SU-DHL-6 (cell line): Measurements from ENCODE around the gene FRRS1L.

ENCODE experiments used
- H2AFZ ChIP-seq: fragments of 200-600 bp; sonication (generic); 2 replicates; pipeline ENCODE4 v1.6.1; 2014; ENCODE audit warnings: low read depth, mild to moderate bottlenecking, moderate library complexity, mixed read lengths, antibody characterized with exemption, low read length; ENCODE audit not compliant: severe bottlenecking
- H3F3A ChIP-seq: fragments of 200-600 bp; shearing (Covaris generic); 2 replicates; pipeline ENCODE4 v1.6.0; 2016; ENCODE audit warnings: antibody characterized with exemption, mild to moderate bottlenecking; ENCODE audit not compliant: insufficient read depth
- H3K27ac ChIP-seq: fragments of 200-600 bp; sonication (generic); 2 replicates; pipeline ENCODE4 v1.5.1; 2016; ENCODE audit warnings: low read depth, mild to moderate bottlenecking, low read length, moderate library complexity, mixed read lengths
- H3K27me3 ChIP-seq: fragments of 200-600 bp; sonication (generic), shearing (Covaris generic); 2 replicates; pipeline ENCODE4 v1.6.0; 2014; ENCODE audit warnings: mild to moderate bottlenecking, low read length
- H3K36me3 ChIP-seq: fragments of 200-600 bp; sonication (generic); 2 replicates; pipeline ENCODE4 v1.6.1; 2014; ENCODE audit warnings: mild to moderate bottlenecking, low read length, mixed read lengths
- H3K4me2 ChIP-seq: fragments of 300-600, 200-600 bp; shearing (Covaris generic), sonication (generic); 2 replicates; pipeline ENCODE4 v1.6.0; 2014; ENCODE audit warnings: low read length, low read depth, mild to moderate bottlenecking; ENCODE audit not compliant: poor library complexity, severe bottlenecking
- H3K4me3 ChIP-seq: fragments of 200-600 bp; sonication (generic); 2 replicates; pipeline ENCODE4 v1.5.1; 2014; ENCODE audit warnings: antibody characterized with exemption, low read length, mild to moderate bottlenecking, mixed read lengths; ENCODE audit not compliant: insufficient read depth, poor library complexity, severe bottlenecking
- H3K79me2 ChIP-seq: fragments of 200-600 bp; sonication (generic); 2 replicates; pipeline ENCODE4 v1.6.1; 2014; ENCODE audit warnings: mild to moderate bottlenecking, low read length, moderate library complexity; ENCODE audit not compliant: insufficient read depth
- H3K9ac ChIP-seq: fragments of 200-600 bp; sonication (generic); 2 replicates; pipeline ENCODE4 v1.7.0; 2014; ENCODE audit warnings: mild to moderate bottlenecking, low read length
- H3K9me2 ChIP-seq: fragments of 200-600 bp; sonication (generic); replicated peaks from 2 replicates; pipeline ENCODE4 v1.6.1; 2014; ENCODE audit warnings: low read length; ENCODE audit not compliant: insufficient read depth
- H3K9me3 ChIP-seq: fragments of 200-600 bp; sonication (generic); 2 replicates; pipeline ENCODE4 v1.6.1; 2014; ENCODE audit warnings: low read length, mixed read lengths; ENCODE audit not compliant: insufficient read depth
- H4K20me1 ChIP-seq: fragments of 200-600 bp; sonication (generic); 2 replicates; pipeline ENCODE4 v1.6.1; 2014; ENCODE audit warnings: low read depth, mild to moderate bottlenecking, antibody characterized with exemption, low read length, moderate library complexity, mixed read lengths
- EZH2phosphoT487 ChIP-seq: fragments of 200-600 bp; sonication (generic), shearing (Covaris generic); conservative IDR thresholded peaks from 2 replicates; pipeline ENCODE4 v1.6.1; 2018; ENCODE audit warnings: mild to moderate bottlenecking, antibody characterized with exemption, low read length, moderate library complexity, mixed read lengths
- TF ChIP-seq, protein P1 (sequence below): fragments of 200-600 bp; sonication (generic); IDR thresholded peaks from one replicate; pipeline ENCODE4 v1.5.1; 2017; ENCODE audit warnings: antibody characterized with exemption, mild to moderate bottlenecking, low read length, moderate library complexity; ENCODE audit not compliant: insufficient read depth, poor library complexity, severe bottlenecking

FRRS1L gene

DNA sequence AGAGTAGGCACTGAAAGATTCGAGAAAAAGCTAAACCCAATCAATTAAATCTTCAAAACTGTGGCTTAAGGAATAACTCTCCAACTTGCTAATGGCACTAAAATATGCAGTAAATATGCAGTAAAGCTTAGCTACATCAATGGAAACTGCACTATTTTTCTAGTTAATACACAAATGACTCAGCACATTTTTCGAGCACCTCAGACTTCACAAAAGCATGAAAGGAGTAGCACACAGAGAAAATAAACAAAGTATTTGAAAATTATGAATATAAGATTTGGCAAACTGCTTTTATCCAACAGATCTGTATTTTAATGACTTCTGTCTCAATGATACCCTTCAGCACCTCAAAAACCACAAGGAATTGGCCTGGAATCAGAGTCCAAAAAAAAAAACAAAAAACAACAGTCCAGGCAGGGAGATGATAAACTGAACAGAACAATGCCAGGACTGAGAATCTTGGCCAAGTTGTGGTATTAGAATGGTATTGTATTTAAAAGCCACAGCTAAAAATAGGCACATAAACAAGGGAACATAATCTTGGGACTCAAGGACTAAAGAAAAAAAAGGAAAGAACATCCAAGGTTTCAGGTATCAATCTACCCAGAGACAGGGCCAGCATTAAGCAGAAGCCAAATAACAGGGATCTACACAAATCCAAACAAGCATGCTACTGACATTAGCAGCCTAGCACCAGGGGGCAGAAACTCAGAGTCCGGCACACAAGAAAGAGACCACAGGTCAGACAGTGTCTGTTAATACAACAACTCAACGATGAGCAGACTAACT, 68.7 kb downstream of the FRRS1L start:
- peaks cover 10% of the 10 kb centered on the region; the same call in 1 of the 2 replicates for H4K20me1 ChIP-seq
- no peak overlapping the region for H2AFZ ChIP-seq
- peaks cover 91% of the 10 kb centered on the region for H3K79me2 ChIP-seq
- no peak overlapping the region for H3K4me3 ChIP-seq
- no peaks in the 10 kb centered on the region for H3K27me3 ChIP-seq
- no peak overlapping the region for H3K4me2 ChIP-seq
- H3K9me2 ChIP-seq: no peaks in the 10 kb centered on the region
- H3K9ac ChIP-seq: no peak overlapping the region
- TF ChIP-seq, protein P1, sequence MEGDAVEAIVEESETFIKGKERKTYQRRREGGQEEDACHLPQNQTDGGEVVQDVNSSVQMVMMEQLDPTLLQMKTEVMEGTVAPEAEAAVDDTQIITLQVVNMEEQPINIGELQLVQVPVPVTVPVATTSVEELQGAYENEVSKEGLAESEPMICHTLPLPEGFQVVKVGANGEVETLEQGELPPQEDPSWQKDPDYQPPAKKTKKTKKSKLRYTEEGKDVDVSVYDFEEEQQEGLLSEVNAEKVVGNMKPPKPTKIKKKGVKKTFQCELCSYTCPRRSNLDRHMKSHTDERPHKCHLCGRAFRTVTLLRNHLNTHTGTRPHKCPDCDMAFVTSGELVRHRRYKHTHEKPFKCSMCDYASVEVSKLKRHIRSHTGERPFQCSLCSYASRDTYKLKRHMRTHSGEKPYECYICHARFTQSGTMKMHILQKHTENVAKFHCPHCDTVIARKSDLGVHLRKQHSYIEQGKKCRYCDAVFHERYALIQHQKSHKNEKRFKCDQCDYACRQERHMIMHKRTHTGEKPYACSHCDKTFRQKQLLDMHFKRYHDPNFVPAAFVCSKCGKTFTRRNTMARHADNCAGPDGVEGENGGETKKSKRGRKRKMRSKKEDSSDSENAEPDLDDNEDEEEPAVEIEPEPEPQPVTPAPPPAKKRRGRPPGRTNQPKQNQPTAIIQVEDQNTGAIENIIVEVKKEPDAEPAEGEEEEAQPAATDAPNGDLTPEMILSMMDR: no peak
- no peak for TF ChIP-seq EZH2phosphoT487
- H3K9me3 ChIP-seq: no peaks in the 10 kb centered on the region
- peaks cover 13% of the 10 kb centered on the region; the same call in 1 of the 2 replicates for H3K36me3 ChIP-seq
- no peaks in the 10 kb centered on the region for H3F3A ChIP-seq
- H3K27ac ChIP-seq: no peak overlapping the region

DNA sequence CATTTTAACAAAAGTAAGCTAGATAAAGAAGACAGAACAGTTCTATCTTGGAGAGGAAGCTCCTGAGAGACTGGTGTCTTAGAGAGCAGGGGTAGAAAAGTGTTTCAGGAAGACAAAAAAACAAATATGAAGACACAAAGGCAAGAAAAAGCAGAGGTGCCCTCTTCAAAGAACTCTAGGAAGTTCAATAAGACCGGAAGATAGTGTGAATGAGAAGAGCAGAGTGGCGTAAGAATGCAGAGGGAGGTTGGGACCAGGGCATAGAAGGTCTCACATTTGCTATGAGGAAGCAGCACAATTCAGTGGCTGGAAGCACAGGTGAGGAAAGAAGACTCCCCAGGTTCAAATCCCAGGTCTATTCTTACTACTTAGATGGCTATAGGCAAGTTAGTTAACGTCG, 69.9 kb downstream of the FRRS1L start:
- no peaks in the 10 kb centered on the region for H3F3A ChIP-seq
- no peaks in the 10 kb centered on the region for H3K9me3 ChIP-seq
- H3K9me2 ChIP-seq: no peaks in the 10 kb centered on the region
- H3K36me3 ChIP-seq: peaks cover 19% of the 10 kb centered on the region; the same call in 1 of the 2 replicates
- H2AFZ ChIP-seq: no peak overlapping the region
- peaks cover 10% of the 10 kb centered on the region; the same call in 1 of the 2 replicates for H4K20me1 ChIP-seq
- H3K27ac ChIP-seq: no peak overlapping the region
- no peak overlapping the region for H3K9ac ChIP-seq
- no peaks in the 10 kb centered on the region for H3K27me3 ChIP-seq
- TF ChIP-seq, protein P1: no peak
- TF ChIP-seq EZH2phosphoT487: no peak
- no peak overlapping the region for H3K4me3 ChIP-seq
- H3K4me2 ChIP-seq: no peak overlapping the region
- H3K79me2 ChIP-seq: peaks cover 86% of the 10 kb centered on the region

DNA sequence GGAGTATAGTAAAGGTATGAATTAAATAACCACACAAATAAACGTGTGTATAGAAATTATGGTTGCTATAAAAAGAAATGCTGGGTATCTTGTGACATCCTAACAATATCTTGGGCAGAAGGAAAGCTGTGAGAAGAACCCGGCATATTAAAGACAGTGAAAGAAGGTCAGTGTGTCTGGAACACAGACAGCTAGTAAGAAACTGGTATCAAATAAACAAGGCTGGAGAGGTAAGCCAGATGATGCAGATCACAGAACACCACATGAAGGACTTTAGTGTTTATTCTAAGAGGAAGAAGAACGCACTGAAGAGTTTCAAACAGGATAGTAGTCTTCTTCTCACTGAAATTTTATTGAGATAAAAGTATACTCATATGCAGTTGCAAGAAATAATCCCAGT, 71.7 kb downstream of the FRRS1L start:
- Histone ChIP-seq H4K20me1 (peaks cover 10% of the 10 kb centered on the region; the same call in 1 of the 2 replicates), H3K9me3 (no peaks in the 10 kb centered on the region)
- TF ChIP-seq, protein P1: no peak
- TF ChIP-seq EZH2phosphoT487: no peak

More for the DNA sequence above, 71.7 kb downstream of the FRRS1L start:
- Histone ChIP-seq H3K27me3 (no peaks in the 10 kb centered on the region), H3K79me2 (peaks cover 68% of the 10 kb centered on the region), H2AFZ (no peak overlapping the region), H3K4me2 (no peak overlapping the region), H3F3A (no peaks in the 10 kb centered on the region), H3K36me3 (peaks cover 30% of the 10 kb centered on the region; the same call in 1 of the 2 replicates), H3K4me3 (no peak overlapping the region), H3K9me2 (no peaks in the 10 kb centered on the region), H3K9ac (no peak overlapping the region), H3K27ac (no peak overlapping the region)
